MG63 (cell line): ENCODE results near the gene C1orf167. TPM values are rescaled to one million over a fixed set of nuclear protein-coding genes. Genes with fewer than 3 reads are reported as not detected.

Source experiments
- DNase-seq: peaks from one replicate; pipeline ENCODE4 v3.0.0-alpha.2; 2020
- H3K27me3 ChIP-seq: fragments of 250-450 bp; sonication (Bioruptor Pico); 2 replicates; pipeline ENCODE4 v1.5.1; 2020; ENCODE audit warnings: mild to moderate bottlenecking, moderate library complexity
- H3K36me3 ChIP-seq: fragments of 250-450 bp; sonication (Bioruptor Pico); 2 replicates; pipeline ENCODE4 v1.5.1; 2020; ENCODE audit warnings: mild to moderate bottlenecking, moderate library complexity
- H3K4me3 ChIP-seq: fragments of 250-450 bp; sonication (Bioruptor Pico); 2 replicates; pipeline ENCODE4 v1.5.1; 2020; ENCODE audit warnings: mild to moderate bottlenecking, moderate library complexity
- H3K9me3 ChIP-seq: fragments of 250-450 bp; sonication (Bioruptor Pico); 2 replicates; pipeline ENCODE4 v1.5.1; 2020; ENCODE audit warnings: mild to moderate bottlenecking, moderate library complexity
- total RNA-seq: library from RNA; depleted of rRNA; stranded (reverse); fragments of >200 nt; shearing (Covaris generic); gene quantifications from 2 replicates; pipeline ENCODE4 v1.2.3, GENCODE V29; 2014; ENCODE audit warnings: low replicate concordance; rRNA removed

C1orf167 gene
- total RNA-seq, 1 experiment from 2014 or later: not detected

DNA sequence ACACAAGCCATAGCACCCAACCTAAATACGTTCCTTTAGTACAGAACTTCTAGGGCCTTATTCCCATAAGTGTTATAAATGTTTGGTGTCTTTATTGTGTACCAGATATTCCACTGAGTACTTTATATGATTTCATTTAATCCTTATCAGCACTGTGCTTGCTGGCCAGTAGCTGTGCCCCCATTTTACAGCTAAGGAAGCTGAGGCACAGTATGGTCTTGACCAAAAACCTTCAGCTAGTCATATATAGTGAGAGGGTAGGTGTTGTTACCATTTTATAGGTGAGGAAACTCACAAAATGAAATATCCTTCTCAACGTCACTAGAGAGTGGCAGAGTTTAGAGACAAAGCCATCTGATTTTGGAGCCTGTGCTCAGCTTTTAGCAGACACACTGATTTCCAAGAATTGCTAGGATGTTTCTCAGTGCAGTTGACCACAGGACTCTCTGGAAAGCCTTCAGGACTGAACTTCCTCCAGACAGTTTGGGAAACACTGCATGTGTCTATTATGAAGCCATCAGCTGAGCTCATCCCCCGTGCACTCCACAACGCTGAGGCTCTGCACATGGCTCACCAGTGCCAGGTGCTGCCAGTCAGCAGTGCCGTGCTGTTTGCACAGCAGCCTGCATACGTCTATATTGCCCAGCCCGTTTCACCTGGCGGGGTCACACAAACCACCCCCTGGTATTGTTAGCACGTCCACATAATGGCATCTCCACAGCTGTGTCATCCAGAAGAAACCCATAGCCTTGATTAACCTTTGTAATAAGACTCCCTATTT lies 70.1 kb downstream of the C1orf167 start:
- Histone ChIP-seq H3K9me3 (no peaks in the 10 kb centered on the region), H3K27me3 (no peaks in the 10 kb centered on the region), H3K36me3 (peaks cover 26% of the 10 kb centered on the region), H3K4me3 (no peak overlapping the region)
- no peak for DNase-seq

DNA sequence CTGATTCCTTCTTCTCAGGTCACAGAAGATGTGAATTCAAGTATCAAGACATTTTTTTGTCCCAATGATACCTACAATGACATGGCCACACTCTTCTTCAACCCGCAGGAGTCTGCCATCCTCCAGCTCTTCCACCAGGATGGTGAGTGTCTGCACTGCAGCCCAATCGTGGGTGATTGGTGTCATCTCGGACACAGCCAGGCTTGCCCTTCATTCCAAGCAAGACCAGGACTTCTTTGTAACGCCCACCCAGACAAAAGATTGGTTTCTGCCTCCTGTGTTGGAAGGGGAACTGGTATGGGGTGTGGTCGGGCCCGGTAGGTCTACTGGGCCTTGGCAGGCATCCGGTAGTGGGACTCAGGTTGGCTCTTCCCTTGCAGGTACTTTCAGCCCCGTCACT lies 71.5 kb downstream of the C1orf167 start:
- no peak for DNase-seq

DNA sequence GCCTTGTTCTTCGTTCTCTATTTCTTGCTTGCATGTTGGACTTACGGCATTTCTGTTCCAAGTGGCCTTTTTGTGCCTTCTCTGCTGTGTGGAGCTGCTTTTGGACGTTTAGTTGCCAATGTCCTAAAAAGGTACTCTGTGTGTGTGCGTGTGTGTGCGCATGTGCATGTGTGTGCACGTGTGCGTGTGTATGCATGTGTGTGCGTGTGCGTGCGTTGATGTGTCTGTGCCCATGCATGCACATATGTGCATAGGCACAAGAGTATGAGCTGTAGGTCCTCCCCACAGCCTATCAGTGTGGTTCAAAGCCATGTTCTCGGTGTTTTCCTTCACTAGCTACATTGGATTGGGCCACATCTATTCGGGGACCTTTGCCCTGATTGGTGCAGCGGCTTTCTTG lies 71.9 kb downstream of the C1orf167 start:
- no peak overlapping the region for H3K4me3 ChIP-seq
- H3K36me3 ChIP-seq: peaks cover 28% of the 10 kb centered on the region
- no peak for DNase-seq
- H3K9me3 ChIP-seq: no peaks in the 10 kb centered on the region
- no peaks in the 10 kb centered on the region for H3K27me3 ChIP-seq

More for the DNA sequence above, 71.5 kb downstream of the C1orf167 start:
- Histone ChIP-seq H3K9me3 (no peaks in the 10 kb centered on the region), H3K27me3 (no peaks in the 10 kb centered on the region), H3K36me3 (peaks cover 28% of the 10 kb centered on the region), H3K4me3 (no peak overlapping the region)

DNA sequence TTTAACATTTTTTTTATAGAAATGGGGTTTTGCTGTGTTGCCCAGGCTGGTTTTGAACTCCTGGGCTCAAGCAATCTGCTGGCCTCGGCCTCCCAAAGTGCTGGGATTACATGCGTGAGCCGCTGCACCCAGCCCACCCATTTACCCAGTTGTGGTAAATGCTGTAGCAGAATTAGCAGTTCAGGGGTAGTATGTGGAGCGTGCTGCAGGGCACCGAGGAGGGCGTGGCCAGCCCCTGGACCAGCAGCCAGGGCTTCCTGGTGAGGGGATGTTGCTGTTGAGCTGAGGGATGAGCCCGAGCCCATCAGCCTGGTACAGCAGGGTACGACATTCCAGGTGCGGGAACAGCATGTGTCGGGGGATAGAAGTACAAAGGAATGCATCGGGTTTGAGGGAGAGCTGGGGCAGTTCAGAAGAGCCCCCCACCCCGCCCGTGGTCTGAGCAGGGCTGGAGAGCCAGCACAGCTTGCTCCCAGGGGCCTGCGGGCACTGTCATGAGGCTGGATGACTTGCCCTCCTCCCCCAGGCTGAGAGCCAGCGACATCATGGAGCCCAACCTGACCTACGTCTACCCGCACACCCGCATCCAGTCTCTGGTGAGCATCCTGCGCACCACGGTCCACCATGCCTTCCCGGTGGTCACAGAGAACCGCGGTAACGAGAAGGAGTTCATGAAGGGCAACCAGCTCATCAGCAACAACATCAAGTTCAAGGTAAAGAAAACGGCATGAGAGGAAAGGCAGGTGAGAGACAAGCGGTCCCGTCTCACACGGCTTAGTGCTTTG lies 73.6 kb downstream of the C1orf167 start:
- no peak for DNase-seq
- H3K36me3 ChIP-seq: peaks cover 34% of the 10 kb centered on the region
- no peaks in the 10 kb centered on the region for H3K9me3 ChIP-seq
- H3K4me3 ChIP-seq: no peak overlapping the region
- no peaks in the 10 kb centered on the region for H3K27me3 ChIP-seq

DNA sequence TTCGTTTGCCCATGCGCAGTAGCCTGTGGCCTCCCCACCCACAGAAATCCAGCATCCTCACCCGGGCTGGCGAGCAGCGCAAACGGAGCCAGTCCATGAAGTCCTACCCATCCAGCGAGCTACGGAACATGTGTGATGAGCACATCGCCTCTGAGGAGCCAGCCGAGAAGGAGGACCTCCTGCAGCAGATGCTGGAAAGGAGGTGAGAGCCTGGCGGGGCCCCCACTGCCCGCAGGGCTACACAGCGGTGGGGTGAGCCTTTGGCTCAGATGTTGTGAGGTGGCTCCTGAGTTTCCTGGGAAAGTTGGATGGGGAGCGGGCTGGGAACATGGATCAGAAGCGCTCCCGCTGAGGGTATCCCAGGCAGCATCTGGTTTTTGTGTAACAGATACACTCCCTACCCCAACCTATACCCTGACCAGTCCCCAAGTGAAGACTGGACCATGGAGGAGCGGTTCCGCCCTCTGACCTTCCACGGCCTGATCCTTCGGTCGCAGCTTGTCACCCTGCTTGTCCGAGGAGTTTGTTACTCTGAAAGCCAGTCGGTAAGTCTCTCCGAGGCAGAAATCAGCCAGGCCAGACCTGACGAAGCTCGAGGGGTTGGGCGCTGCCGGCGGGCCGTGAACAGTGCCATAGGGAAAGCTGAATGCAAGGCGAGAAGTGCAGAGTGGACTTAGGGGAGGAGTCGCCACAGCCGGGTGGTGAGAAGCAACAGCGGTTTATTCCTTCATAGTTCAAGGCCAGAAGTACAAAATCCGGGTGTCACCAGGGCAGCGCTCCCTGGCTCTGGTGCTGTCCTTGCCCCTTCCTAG lies 75.2 kb downstream of the C1orf167 start:
- H3K36me3 ChIP-seq: peaks cover 35% of the 10 kb centered on the region
- no peak overlapping the region for H3K4me3 ChIP-seq
- no peak for DNase-seq
- H3K27me3 ChIP-seq: no peaks in the 10 kb centered on the region
- H3K9me3 ChIP-seq: no peaks in the 10 kb centered on the region

DNA sequence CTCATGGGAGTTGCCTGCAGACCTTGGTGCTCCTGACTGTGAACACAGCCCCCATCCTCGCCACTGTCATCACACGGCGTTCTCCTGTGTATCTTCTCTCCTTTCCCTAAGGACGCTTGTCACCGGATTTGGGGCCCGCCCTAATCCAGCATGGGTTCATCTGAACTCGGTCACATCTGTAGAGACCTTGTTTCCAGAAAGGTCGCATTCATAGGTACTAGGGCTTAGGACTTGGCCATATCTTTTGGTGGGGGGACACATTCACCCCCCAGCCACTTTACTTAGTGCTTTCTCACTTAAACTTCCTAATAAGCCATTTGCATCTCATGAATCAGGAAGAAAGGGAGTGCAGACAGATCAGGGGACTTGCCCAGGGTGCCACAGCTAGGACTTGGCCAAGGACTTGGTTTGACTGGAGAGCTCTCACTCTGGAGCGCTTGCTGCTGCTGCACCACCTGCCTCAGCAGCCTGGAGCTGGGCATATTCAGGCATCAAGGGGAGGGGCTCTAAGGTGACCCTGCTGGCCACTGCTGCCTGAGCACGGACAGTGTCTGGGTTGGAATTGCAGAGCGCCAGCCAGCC lies 75.9 kb downstream of the C1orf167 start:
- H3K9me3 ChIP-seq: no peaks in the 10 kb centered on the region
- no peak overlapping the region for H3K4me3 ChIP-seq
- no peak for DNase-seq
- H3K36me3 ChIP-seq: peaks cover 35% of the 10 kb centered on the region
- H3K27me3 ChIP-seq: no peaks in the 10 kb centered on the region

DNA sequence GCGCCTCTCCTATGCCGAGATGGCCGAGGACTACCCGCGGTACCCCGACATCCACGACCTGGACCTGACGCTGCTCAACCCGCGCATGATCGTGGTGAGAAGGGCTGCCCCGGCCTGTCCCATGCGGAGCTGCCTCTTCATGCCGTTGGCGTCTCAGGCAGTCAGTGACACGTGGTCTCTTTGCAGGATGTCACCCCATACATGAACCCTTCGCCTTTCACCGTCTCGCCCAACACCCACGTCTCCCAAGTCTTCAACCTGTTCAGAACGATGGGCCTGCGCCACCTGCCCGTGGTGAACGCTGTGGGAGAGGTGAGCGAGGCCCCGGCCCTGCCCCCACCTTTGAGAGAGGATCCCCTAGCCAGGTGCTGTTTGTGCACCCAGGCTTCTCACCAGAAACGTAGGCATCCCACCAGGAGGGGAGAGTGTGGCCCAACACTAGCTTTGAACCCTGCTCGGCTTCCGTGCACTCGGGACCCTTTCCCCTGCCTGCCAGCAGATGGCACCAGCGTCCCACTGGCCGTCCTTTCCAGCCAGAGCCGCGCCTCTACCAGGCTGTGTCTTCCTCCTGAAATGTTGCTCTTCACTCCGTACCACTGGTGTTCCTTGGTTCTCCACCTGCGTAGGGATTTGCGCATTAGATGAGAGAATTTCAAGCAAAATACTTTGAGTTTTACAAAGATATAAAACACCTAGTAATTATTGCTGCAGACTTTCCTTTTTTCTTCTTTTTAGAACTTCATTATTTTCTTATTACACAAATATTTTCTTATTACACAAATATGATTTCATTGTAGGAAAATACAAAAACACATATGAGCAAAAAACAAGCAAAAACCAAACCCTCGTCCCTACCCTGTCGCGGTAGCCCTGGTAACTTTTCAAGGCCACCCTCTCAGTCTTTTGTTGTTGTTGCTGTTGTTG lies 76.6 kb downstream of the C1orf167 start:
- no peak overlapping the region for H3K4me3 ChIP-seq
- H3K27me3 ChIP-seq: no peaks in the 10 kb centered on the region
- peak; percentile 55 for DNase-seq
- H3K36me3 ChIP-seq: peaks cover 31% of the 10 kb centered on the region
- H3K9me3 ChIP-seq: no peaks in the 10 kb centered on the region

Other genes starting within 250 kb of the C1orf167 start
- not detected in 2 replicates for gene FBXO2, start 107.8 kb upstream of the C1orf167 start, total RNA-seq
- gene FBXO44, start 107.3 kb upstream of the C1orf167 start, total RNA-seq: 11.3 and 23.1 TPM in 2 replicates
- 9.7 and 17.3 TPM in 2 replicates for gene FBXO6, start 98.0 kb upstream of the C1orf167 start, total RNA-seq
- 60.2 and 71.1 TPM in 2 replicates for gene MAD2L2, start 81.0 kb upstream of the C1orf167 start, total RNA-seq
- 0.36 TPM in 1 of 2 replicates, not detected in the other for gene DRAXIN, start 70.5 kb upstream of the C1orf167 start, total RNA-seq
- gene AGTRAP, start 26.1 kb upstream of the C1orf167 start, total RNA-seq: 43.5 and 53.7 TPM in 2 replicates
- gene MTHFR, start 43.8 kb downstream of the C1orf167 start, total RNA-seq: 3.8 and 7.8 TPM in 2 replicates
- gene CLCN6, start 44.0 kb downstream of the C1orf167 start, total RNA-seq: 1.5 and 6.1 TPM in 2 replicates
- not detected in 2 replicates for gene NPPA, start 85.6 kb downstream of the C1orf167 start, total RNA-seq
- gene NPPB, start 96.8 kb downstream of the C1orf167 start, total RNA-seq: not detected in 2 replicates
- gene KIAA2013, start 164.2 kb downstream of the C1orf167 start, total RNA-seq: 43.8 and 57.2 TPM in 2 replicates
- gene PLOD1, start 172.5 kb downstream of the C1orf167 start, total RNA-seq: 124 and 169 TPM in 2 replicates
- gene MFN2, start 218.3 kb downstream of the C1orf167 start, total RNA-seq: 25.2 and 43.7 TPM in 2 replicates